IPS DF 4.7 (cell line): ENCODE results near the gene HLTF.

ENCODE experiments used
- DNase-seq: peaks from one replicate; pipeline ENCODE4 v3.0.0-alpha.2; 2013; ENCODE audit warnings: low spot score; ENCODE audit errors: extremely low read depth

The HLTF gene

GRCh38 chr3:149020196-149020838 lies 66.0 kb downstream of the HLTF start:
- no peak for DNase-seq

- no peak for DNase-seq
These were observed 66.8 kb downstream of the HLTF start for GRCh38 chr3:149019580-149019979.

GRCh38 chr3:149018247-149018646 lies 68.1 kb downstream of the HLTF start:
- DNase-seq: no peak

GRCh38 chr3:149016669-149017541 lies 69.4 kb downstream of the HLTF start:
- DNase-seq: no peak

DNA sequence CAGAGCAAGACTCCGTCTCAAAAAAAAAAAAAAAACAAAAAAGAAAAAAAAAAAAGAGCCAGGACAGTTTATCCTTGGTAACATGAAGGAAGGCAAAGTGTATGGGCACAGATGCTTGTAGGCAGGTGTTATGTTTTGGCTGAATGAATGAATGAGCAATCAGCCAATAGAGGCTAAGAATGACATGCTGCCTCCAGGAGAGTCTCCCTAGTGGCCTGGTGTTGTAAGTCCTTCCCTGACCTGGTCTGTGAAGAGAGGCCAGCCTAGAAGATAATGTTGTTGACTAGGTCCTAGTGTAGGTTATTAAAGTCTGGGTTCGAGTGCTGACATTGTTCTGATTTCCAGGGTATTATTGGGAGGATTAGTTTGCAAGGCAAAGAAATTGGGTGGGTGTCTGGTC lies 70.1 kb downstream of the HLTF start:
- DNase-seq: no peak

DNA sequence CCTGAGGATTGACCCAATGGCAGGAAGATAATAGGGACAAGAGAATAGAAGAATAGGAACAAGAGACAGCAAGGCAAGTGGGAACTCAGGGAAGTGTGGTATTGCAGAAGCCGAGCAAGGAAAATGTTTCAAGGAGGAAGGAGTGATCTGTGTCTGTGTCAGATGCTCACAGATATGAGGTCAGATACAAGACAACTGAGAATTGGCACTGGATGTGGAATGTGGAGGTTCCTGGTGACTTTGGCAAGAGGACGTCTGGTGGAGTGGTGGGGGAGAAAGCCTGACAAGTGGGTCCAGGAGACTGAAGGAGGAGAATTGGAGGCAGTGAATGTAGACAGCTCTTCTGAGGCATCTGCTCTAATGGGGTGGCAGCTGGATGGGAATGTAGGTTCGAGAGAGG lies 70.9 kb downstream of the HLTF start:
- no peak for DNase-seq

DNA sequence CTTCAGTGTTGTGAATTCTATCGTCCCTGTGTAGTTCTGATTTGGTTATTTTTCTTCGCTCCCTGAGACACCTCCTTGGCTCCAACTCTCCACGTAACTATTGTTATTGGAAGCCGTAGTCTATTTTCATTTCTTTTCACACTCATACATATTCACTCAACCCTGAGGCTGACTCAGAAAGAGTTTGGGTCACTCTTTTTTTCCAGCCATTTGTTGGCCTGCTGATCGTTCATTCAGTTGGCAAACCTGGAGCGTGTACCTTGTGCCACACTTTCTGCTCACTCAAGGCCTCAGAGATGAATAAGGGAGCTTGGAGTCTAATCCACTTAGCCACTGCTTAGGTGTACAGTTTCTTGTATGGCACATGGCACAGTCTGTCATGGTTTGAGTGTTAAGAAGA lies 72.6 kb downstream of the HLTF start:
- no peak for DNase-seq

GRCh38 chr3:149011676-149012075 lies 74.7 kb downstream of the HLTF start:
- DNase-seq: no peak

DNA sequence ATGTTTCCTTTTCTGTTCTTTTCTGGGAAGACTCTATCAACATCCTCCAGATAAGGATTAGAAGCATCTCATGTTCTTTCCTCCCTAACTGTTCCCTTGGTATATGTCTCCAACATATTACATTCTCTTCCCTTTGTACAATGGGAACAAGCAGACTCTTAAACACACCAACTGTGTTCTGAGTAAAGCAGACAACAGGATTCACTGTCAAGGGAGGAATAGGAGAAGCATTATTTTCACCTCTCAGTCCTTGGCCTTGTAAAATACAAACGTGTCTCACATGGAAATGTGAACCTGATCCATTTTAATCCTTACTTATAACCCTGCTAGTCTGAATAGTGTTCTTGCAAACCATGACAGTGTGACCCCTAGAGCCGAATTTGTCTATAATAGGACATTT lies 75.4 kb downstream of the HLTF start:
- DNase-seq: no peak

DNA sequence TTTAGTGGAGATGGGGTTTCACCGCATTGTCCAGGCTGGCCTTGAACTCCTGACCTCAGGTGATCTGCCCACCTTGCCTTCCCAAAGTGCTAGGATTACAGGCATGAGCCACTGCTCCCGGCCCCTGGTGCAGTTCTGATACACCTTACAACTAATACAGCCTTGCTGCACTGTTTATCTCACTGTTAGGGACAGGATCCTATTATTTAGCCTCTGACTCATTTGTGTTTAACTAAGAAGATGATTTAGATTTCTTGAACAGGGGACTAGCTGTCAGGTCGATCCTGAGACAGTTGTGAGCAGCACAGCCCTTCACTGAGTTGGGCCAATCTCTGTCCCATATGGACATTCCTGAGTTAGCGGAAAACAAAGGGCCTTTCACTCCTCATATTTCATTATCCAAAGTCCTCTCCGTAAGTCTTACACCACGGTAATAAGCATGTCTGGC lies 75.8 kb downstream of the HLTF start:
- DNase-seq: no peak

DNA sequence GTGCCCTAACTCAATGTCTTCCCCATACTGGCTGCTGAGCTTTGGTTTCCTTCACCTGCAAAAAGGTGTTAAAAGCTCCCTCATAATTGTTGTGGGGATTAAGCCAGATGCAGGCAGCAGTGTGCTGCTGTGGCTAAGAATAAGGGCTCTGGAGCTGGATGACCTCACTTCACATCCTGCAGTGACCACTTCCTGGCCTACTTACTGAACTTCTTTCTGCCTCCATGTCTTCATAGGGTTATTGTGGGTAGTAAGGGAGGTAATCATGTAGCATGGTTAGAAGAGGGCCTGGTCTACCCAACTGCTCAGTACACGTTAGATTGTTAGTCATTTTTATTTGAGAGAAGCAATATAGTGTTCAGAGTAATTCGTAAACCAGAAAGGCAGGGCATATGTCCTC lies 76.6 kb downstream of the HLTF start:
- DNase-seq: no peak

- DNase-seq: no peak
These were observed 78.6 kb downstream of the HLTF start for GRCh38 chr3:149007567-149008257.

- DNase-seq: no peak
These were observed 80.9 kb downstream of the HLTF start for GRCh38 chr3:149005416-149005815.

GRCh38 chr3:149004622-149005021 lies 81.7 kb downstream of the HLTF start:
- no peak for DNase-seq

- DNase-seq: no peak
These were observed 82.6 kb downstream of the HLTF start for GRCh38 chr3:149003653-149004305.

DNA sequence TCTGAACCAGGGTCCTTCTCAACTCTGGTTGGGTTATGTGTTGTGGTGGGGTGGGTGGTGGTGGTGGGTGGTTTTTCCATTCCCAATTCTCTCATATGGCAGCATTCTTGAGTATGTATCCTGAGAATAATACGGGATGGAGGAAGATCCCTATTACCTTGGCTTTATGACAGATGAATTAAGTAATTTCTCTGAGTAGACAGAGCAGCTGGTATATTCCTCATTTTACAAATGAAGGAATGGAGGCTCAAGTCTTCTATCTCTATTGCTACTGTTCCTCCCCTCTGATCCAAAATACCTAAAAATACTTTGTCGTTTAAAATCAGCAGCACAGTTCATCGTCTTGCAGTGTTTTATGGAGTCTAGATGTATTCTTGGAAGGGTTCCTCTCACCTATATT lies 84.6 kb downstream of the HLTF start:
- DNase-seq: no peak

- no peak for DNase-seq
These were observed 86.1 kb downstream of the HLTF start for GRCh38 chr3:149000206-149000745.

DNA sequence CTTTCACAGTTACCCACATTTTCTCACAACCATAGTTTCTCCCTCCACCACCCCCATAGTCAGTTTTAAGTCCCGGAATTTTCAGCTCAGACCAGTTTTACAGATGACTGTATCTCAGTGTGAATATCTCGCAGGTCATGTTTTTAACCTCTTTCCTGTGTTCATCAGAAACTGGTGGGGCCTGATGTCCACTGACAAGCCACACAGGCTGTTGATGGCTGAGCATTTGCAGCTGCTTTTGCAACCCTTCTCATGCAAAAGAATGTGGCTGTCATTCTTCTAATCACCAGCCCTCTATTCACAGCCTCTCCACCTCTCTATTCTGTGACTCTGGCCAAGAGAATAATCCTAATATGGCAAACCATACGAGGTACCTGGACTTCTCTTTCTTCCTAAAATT lies 86.5 kb downstream of the HLTF start:
- no peak for DNase-seq

DNA sequence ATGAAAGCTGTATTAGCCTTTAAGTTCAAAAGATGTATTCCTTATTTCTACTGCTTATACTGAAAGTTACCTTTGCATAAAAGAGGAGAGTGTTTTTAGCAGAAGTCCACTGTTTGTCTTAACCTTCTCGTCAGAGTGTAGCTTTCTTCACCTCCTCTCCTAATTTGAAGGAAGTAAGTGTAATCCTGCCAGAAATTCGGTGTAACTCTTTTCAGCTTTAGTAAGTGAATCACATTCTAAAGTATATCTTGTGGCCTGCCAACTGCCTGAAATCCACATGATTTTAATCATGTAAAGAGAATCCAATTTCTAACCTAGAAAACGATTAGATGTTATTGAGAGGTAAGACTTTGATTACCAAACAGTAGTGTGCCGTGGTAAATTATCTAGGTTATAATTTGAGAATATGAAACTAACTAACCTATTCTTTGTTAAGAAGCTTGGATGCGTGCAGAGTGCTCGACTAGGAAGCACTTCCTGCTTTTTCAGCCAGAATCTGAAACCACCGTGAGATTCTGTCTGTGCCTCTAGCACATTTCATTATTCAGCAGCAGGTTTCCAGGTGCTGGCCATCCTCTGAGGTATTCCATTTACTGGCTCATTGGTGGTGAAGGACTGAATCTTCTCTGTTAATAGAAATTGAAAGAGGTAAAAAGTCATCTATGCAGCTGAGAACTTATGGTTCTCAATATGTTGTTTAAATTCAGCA lies 87.5 kb downstream of the HLTF start:
- DNase-seq: no peak

DNA sequence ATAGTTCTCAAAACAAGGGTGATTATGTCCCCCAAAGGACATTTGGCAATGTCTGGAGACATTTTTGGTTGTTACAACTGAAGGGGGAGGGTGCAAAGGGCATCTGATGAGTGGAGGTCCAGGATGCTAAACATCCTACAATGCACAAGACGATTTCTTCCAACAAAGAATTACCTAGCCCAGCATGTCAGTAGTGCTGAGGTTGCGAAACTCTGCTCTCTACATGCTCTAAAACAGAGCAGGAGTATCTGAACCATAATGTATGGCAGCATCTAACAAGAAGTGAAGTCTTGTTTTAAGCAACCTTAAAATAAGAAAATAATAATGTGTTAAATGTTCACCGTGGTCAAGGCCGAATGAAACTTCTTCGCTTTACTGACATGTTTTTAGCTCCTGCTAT lies 88.0 kb downstream of the HLTF start:
- no peak for DNase-seq

DNA sequence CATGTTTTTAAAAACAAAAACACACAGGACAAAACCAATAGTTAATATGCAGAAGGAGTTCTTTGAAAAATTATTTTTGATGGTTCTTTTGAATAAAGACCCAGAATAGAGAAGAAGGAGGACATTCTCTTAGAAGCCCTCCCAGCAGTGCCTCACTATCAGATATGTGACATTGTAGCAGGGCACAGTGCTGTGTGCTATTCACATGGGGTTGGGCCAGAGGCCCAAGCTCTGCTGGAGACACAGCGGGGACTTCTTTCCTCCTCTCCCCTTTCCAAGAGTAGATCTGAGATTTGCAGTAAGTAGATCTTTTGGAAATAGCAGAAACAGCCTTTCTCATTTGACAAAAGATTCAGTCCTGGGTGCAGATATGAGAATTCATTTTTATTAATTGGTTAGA lies 88.7 kb downstream of the HLTF start:
- no peak for DNase-seq
